ENCODE measurements around the gene MRTFA.

DNA sequence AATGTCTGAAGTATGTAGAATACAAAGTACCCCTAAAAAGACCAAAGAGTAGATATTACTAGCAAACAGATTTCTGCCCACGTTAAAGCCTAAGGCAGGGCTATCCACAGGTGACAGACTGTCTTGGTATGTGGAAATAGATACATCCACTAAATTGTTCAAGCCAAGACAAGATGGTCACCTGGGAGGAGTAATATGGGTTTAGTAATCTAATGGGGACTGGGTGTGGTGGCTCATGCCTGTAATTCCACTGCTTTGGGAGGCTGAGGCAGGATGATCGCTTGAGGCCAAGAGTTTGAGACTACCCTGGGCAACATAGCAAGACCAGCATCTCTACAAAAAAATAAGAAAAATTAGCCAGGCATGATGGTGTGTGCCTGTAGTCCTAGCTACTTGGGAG is 258.6 kb downstream of the MRTFA start:
- TF ChIP-seq, protein P1, sequence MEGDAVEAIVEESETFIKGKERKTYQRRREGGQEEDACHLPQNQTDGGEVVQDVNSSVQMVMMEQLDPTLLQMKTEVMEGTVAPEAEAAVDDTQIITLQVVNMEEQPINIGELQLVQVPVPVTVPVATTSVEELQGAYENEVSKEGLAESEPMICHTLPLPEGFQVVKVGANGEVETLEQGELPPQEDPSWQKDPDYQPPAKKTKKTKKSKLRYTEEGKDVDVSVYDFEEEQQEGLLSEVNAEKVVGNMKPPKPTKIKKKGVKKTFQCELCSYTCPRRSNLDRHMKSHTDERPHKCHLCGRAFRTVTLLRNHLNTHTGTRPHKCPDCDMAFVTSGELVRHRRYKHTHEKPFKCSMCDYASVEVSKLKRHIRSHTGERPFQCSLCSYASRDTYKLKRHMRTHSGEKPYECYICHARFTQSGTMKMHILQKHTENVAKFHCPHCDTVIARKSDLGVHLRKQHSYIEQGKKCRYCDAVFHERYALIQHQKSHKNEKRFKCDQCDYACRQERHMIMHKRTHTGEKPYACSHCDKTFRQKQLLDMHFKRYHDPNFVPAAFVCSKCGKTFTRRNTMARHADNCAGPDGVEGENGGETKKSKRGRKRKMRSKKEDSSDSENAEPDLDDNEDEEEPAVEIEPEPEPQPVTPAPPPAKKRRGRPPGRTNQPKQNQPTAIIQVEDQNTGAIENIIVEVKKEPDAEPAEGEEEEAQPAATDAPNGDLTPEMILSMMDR (IDR thresholded peaks at IDR 0.05) = no peak
- TF ChIP-seq POLR2A (IDR thresholded peaks at IDR 0.05) = no peak

All from adrenal gland (tissue), 5 donors.